Activated naive CD8-positive, alpha-beta T cell (primary cell): Measurements from ENCODE around the gene GGT5.
A peak's percentile ranks its signal among the peaks of the same experiment; 100 is the strongest.
"Not testable (repeated sequence)": the region's sequence is repeated elsewhere in the genome, so short reads cannot be mapped to it uniquely, and the experiment has no call there.

ENCODE experiments used
- H3K27ac Mint-ChIP-seq: one replicate; pipeline ENCODE4 v1.8.0; 2021; ENCODE audit warnings: mixed read lengths
- H3K27me3 Mint-ChIP-seq: one replicate; pipeline ENCODE4 v1.8.0; 2021; ENCODE audit warnings: mixed read lengths
- H3K36me3 Mint-ChIP-seq: one replicate; pipeline ENCODE4 v1.8.0; 2021; ENCODE audit warnings: mixed read lengths
- H3K4me1 Mint-ChIP-seq: one replicate; pipeline ENCODE4 v1.8.0; 2021; ENCODE audit warnings: low read depth, mixed read lengths
- H3K4me3 Mint-ChIP-seq: one replicate; pipeline ENCODE4 v1.8.0; 2021; ENCODE audit warnings: mild to moderate bottlenecking, mixed read lengths
- H3K9me3 Mint-ChIP-seq: one replicate; pipeline ENCODE4 v1.8.0; 2021; ENCODE audit warnings: low read depth, mixed read lengths

GGT5 gene

GRCh38 chr22:24273031-24273430 is 28.1 kb upstream of the GGT5 start:
- peak overlapping the region; percentile 88 for H3K4me3 Mint-ChIP-seq
- H3K4me1 Mint-ChIP-seq = peaks cover 44% of the 10 kb centered on the region
- not testable (repeated sequence) for H3K36me3 Mint-ChIP-seq, H3K9me3 Mint-ChIP-seq, H3K27me3 Mint-ChIP-seq
- H3K27ac Mint-ChIP-seq = peak overlapping the region; percentile 85

- Mint-ChIP-seq H3K27ac (peak overlapping the region; percentile 85), H3K4me3 (peak overlapping the region; percentile 88), H3K4me1 (peaks cover 35% of the 10 kb centered on the region)
Measured at GRCh38 chr22:24271386-24271854, 26.5 kb upstream of the GGT5 start.

GRCh38 chr22:24270556-24271385 is 25.9 kb upstream of the GGT5 start, which contains the start of gene SPECC1L:
TSS of gene SPECC1L (plus strand) at chr22:24270831. CDS start at chr22:24302232, 31,401 bp downstream.
- H3K27ac Mint-ChIP-seq = peak within 1 kb of the TSS; percentile 86
- H3K4me1 Mint-ChIP-seq = peaks cover 33% of the 10 kb centered on the region
- no peaks in the 10 kb centered on the region for H3K9me3 Mint-ChIP-seq
- H3K27me3 Mint-ChIP-seq = no peaks in the 10 kb centered on the region
- peak within 1 kb of the TSS; percentile 88 for H3K4me3 Mint-ChIP-seq
- peaks cover 2% of the 10 kb centered on the region for H3K36me3 Mint-ChIP-seq

More at GRCh38 chr22:24271386-24271854, 26.5 kb upstream of the GGT5 start:
- Mint-ChIP-seq H3K9me3 (no peaks in the 10 kb centered on the region), H3K27me3 (no peaks in the 10 kb centered on the region), H3K36me3 (peaks cover 2% of the 10 kb centered on the region)

- not testable (repeated sequence) for H3K27ac Mint-ChIP-seq, H3K4me3 Mint-ChIP-seq, H3K36me3 Mint-ChIP-seq, H3K27me3 Mint-ChIP-seq, H3K9me3 Mint-ChIP-seq, H3K4me1 Mint-ChIP-seq
Measured at GRCh38 chr22:24266495-24266894, 21.6 kb upstream of the GGT5 start.

- no peak overlapping the region for H3K4me3 Mint-ChIP-seq
- H3K36me3 Mint-ChIP-seq = no peaks in the 10 kb centered on the region
- H3K27ac Mint-ChIP-seq = no peak overlapping the region
- H3K4me1 Mint-ChIP-seq = peaks cover 2% of the 10 kb centered on the region
- H3K9me3 Mint-ChIP-seq = no peaks in the 10 kb centered on the region
- H3K27me3 Mint-ChIP-seq = no peaks in the 10 kb centered on the region
Measured at GRCh38 chr22:24265734-24266133, 20.9 kb upstream of the GGT5 start.

GRCh38 chr22:24264329-24264896 is 19.5 kb upstream of the GGT5 start:
- not testable (repeated sequence) for H3K27me3 Mint-ChIP-seq, H3K27ac Mint-ChIP-seq, H3K4me3 Mint-ChIP-seq, H3K4me1 Mint-ChIP-seq, H3K9me3 Mint-ChIP-seq, H3K36me3 Mint-ChIP-seq

- H3K27ac Mint-ChIP-seq, H3K36me3 Mint-ChIP-seq, H3K27me3 Mint-ChIP-seq, H3K4me1 Mint-ChIP-seq, H3K4me3 Mint-ChIP-seq, H3K9me3 Mint-ChIP-seq: not testable (repeated sequence)
Measured at GRCh38 chr22:24263479-24263878, 18.6 kb upstream of the GGT5 start.

- not testable (repeated sequence) for H3K9me3 Mint-ChIP-seq, H3K27me3 Mint-ChIP-seq, H3K4me3 Mint-ChIP-seq, H3K27ac Mint-ChIP-seq, H3K36me3 Mint-ChIP-seq, H3K4me1 Mint-ChIP-seq
Measured at GRCh38 chr22:24262185-24262749, 17.4 kb upstream of the GGT5 start.

- not testable (repeated sequence) for H3K4me3 Mint-ChIP-seq, H3K9me3 Mint-ChIP-seq, H3K27me3 Mint-ChIP-seq, H3K4me1 Mint-ChIP-seq, H3K36me3 Mint-ChIP-seq, H3K27ac Mint-ChIP-seq
Measured at GRCh38 chr22:24259459-24259858, 14.6 kb upstream of the GGT5 start.

GRCh38 chr22:24256736-24257135 is 11.9 kb upstream of the GGT5 start:
- H3K27me3 Mint-ChIP-seq, H3K36me3 Mint-ChIP-seq, H3K4me3 Mint-ChIP-seq, H3K27ac Mint-ChIP-seq, H3K4me1 Mint-ChIP-seq, H3K9me3 Mint-ChIP-seq: not testable (repeated sequence)

- not testable (repeated sequence) for H3K27ac Mint-ChIP-seq, H3K36me3 Mint-ChIP-seq, H3K9me3 Mint-ChIP-seq, H3K4me3 Mint-ChIP-seq, H3K4me1 Mint-ChIP-seq, H3K27me3 Mint-ChIP-seq
Measured at GRCh38 chr22:24256136-24256535, 11.3 kb upstream of the GGT5 start.

GRCh38 chr22:24253126-24253525 is 8.2 kb upstream of the GGT5 start:
- not testable (repeated sequence) for H3K27ac Mint-ChIP-seq, H3K4me1 Mint-ChIP-seq, H3K9me3 Mint-ChIP-seq, H3K27me3 Mint-ChIP-seq, H3K36me3 Mint-ChIP-seq, H3K4me3 Mint-ChIP-seq

- not testable (repeated sequence) for H3K27me3 Mint-ChIP-seq, H3K9me3 Mint-ChIP-seq, H3K27ac Mint-ChIP-seq, H3K4me1 Mint-ChIP-seq, H3K36me3 Mint-ChIP-seq, H3K4me3 Mint-ChIP-seq
Measured at GRCh38 chr22:24251286-24251685, 6.4 kb upstream of the GGT5 start.

GRCh38 chr22:24249413-24249812 is 4.5 kb upstream of the GGT5 start:
- not testable (repeated sequence) for H3K4me3 Mint-ChIP-seq, H3K27ac Mint-ChIP-seq, H3K4me1 Mint-ChIP-seq, H3K27me3 Mint-ChIP-seq, H3K36me3 Mint-ChIP-seq, H3K9me3 Mint-ChIP-seq

GRCh38 chr22:24248611-24249010 is 3.7 kb upstream of the GGT5 start:
- H3K27me3 Mint-ChIP-seq, H3K36me3 Mint-ChIP-seq, H3K27ac Mint-ChIP-seq, H3K4me3 Mint-ChIP-seq, H3K4me1 Mint-ChIP-seq, H3K9me3 Mint-ChIP-seq: not testable (repeated sequence)
